Measurements from ENCODE around the gene GCN1.

DNA sequence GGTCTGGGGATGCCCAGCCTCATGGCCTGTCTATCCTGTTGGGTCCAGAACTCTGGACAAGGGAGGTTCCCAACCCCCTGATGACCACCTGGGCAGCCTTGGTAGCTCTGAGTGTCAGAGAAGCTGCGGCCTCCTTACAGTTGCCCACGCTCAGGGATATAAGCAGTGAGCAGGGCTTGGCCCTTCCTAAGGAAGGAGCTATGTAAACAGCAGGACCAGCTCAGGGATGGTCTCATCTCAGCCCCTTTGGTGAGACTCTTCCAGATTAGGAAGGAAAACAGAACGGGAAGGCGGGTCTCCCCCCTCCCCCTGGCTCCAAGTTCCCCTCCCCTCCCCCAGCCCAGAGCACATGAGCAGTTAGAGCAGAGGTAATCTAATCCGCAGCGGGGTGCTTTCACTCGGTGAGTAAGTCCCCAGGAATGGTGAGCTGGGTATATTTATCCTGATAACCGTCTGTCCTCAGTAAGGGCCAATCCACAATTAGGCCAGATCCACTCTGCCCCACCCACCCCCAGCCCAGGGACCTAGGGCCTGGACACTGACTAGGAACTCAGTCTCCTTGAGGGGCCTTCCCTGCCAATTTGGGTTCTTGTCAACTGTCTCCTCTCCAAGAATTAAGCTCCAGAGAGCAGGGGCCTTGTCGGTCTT, 35.9 kb upstream of the GCN1 start:
- TF ChIP-seq POLR2AphosphoS5 (IDR thresholded peaks at IDR 0.05) = no peak
- TF ChIP-seq, protein P1, sequence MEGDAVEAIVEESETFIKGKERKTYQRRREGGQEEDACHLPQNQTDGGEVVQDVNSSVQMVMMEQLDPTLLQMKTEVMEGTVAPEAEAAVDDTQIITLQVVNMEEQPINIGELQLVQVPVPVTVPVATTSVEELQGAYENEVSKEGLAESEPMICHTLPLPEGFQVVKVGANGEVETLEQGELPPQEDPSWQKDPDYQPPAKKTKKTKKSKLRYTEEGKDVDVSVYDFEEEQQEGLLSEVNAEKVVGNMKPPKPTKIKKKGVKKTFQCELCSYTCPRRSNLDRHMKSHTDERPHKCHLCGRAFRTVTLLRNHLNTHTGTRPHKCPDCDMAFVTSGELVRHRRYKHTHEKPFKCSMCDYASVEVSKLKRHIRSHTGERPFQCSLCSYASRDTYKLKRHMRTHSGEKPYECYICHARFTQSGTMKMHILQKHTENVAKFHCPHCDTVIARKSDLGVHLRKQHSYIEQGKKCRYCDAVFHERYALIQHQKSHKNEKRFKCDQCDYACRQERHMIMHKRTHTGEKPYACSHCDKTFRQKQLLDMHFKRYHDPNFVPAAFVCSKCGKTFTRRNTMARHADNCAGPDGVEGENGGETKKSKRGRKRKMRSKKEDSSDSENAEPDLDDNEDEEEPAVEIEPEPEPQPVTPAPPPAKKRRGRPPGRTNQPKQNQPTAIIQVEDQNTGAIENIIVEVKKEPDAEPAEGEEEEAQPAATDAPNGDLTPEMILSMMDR (IDR thresholded peaks at IDR 0.05 in 8 of 11, conservative IDR thresholded peaks at IDR 0.05 in 3 of 11) = no peak

Data from spleen (tissue), 7 donors.